IPS-20b (cell line): ENCODE results near the gene FAM240B.
A peak's percentile ranks its signal among the peaks of the same experiment; 100 is the strongest.

Source experiments
- H3K27ac ChIP-seq: one replicate; pipeline ENCODE4 v1.5.1; 2013; ENCODE audit warnings: low read length
- H3K27me3 ChIP-seq: 2 replicates; pipeline ENCODE4 v1.6.1; 2013; ENCODE audit warnings: mild to moderate bottlenecking, low read length, inconsistent platforms; ENCODE audit not compliant: insufficient read depth
- H3K36me3 ChIP-seq: 2 replicates; pipeline ENCODE4 v1.6.1; 2013; ENCODE audit warnings: low read depth, mild to moderate bottlenecking, inconsistent platforms, low read length, moderate library complexity; ENCODE audit not compliant: insufficient read depth
- H3K4me1 ChIP-seq: 2 replicates; pipeline ENCODE4 v1.6.1; 2013; ENCODE audit warnings: mild to moderate bottlenecking, control low read depth, inconsistent platforms, low read length, moderate library complexity; ENCODE audit not compliant: insufficient read depth
- H3K4me3 ChIP-seq: 2 replicates; pipeline ENCODE4 v1.5.1; 2013; ENCODE audit warnings: mild to moderate bottlenecking, low read length, inconsistent platforms
- H3K9ac ChIP-seq: 2 replicates; pipeline ENCODE4 v1.6.1; 2013; ENCODE audit warnings: low read depth, mild to moderate bottlenecking, inconsistent platforms, low read length, moderate library complexity
- H3K9me3 ChIP-seq: 2 replicates; pipeline ENCODE4 v1.6.1; 2013; ENCODE audit warnings: mild to moderate bottlenecking, low read depth, low read length, inconsistent platforms; ENCODE audit not compliant: insufficient read depth

Gene FAM240B

DNA sequence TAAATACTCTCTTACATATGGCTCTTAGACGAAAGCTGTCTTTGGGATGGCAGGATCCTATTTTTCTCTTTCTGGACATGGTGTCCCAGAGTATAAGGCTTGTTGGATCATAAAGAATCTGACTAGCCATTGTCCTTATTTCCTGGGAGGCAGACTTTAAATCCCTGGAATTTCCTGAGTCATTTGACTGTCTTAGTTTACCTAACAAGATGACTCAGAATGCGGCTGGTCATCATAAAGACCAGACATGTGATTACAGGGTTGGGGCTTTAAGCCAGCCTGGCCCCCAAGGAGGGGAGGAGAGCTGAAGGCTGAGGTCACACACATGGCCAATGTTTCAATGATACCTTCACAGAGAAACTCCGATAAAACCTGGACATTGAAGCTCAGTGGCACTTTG lies 37.2 kb downstream of the FAM240B start:
- no peak overlapping the region for H3K27ac ChIP-seq

DNA sequence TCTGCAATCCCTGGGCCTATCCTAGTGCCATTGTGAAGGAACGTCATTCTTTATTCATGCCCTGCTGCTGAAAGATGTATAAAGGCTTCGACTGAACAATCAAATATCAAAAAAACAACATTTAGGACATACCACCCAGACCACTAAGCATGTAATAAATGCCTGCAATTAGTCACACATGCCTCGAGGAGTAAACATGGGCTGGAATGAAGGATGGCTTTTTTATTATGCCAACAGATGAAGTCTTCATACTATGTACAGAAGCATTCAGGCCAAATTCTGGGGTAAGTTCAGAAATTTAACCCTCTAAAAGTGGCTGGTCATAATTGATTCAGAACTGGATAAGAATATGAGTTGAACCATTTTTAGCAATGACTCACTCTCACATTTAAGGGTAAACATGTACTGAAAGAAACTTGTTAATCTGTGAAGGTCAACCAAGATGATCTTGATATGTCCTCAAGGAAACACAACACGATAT lies 38.1 kb downstream of the FAM240B start:
- Histone ChIP-seq H3K4me3 (no peak overlapping the region), H3K9ac (no peak overlapping the region), H3K9me3 (no peaks in the 10 kb centered on the region), H3K27ac (no peak overlapping the region), H3K27me3 (no peaks in the 10 kb centered on the region), H3K36me3 (no peaks in the 10 kb centered on the region), H3K4me1 (peaks cover 28% of the 10 kb centered on the region)

More for the DNA sequence above, 37.2 kb downstream of the FAM240B start:
- H3K36me3 ChIP-seq, result no peaks in the 10 kb centered on the region
- H3K4me3 ChIP-seq, result no peak overlapping the region
- peaks cover 34% of the 10 kb centered on the region for H3K4me1 ChIP-seq
- H3K9me3 ChIP-seq, result no peaks in the 10 kb centered on the region
- no peak overlapping the region for H3K9ac ChIP-seq
- no peaks in the 10 kb centered on the region for H3K27me3 ChIP-seq

DNA sequence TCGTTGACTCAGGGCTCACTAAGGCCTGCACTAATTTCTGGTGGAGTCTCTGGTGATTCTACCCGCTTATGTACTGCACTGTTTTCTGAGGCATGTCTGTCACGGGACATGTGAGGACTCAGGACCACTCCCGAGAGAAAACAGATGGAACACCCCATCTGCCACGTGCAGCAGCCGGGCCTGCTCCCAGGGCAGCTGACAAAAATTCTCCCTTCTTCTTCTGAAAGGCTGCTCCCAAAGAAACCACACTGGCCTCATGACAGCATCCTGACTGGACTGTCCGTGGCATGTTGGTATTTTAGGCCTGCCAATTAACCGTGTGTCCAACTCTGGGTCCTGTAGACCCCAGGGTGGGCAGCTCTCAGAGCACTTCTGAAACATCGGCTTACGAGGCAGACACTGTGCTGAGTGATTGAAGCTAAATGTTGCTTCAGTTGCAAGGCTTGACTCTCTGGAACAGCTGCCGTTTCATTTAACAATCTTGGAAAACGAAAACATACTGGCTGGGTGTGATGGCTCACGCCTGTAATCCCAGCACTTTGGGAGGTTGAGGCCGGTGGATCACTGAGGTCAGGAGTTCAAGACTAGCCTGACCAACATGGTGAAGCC lies 39.0 kb downstream of the FAM240B start:
- Histone ChIP-seq H3K27me3 (no peaks in the 10 kb centered on the region), H3K27ac (no peak overlapping the region), H3K9ac (no peak overlapping the region), H3K9me3 (no peaks in the 10 kb centered on the region), H3K4me3 (no peak overlapping the region), H3K36me3 (no peaks in the 10 kb centered on the region), H3K4me1 (peaks cover 21% of the 10 kb centered on the region)

DNA sequence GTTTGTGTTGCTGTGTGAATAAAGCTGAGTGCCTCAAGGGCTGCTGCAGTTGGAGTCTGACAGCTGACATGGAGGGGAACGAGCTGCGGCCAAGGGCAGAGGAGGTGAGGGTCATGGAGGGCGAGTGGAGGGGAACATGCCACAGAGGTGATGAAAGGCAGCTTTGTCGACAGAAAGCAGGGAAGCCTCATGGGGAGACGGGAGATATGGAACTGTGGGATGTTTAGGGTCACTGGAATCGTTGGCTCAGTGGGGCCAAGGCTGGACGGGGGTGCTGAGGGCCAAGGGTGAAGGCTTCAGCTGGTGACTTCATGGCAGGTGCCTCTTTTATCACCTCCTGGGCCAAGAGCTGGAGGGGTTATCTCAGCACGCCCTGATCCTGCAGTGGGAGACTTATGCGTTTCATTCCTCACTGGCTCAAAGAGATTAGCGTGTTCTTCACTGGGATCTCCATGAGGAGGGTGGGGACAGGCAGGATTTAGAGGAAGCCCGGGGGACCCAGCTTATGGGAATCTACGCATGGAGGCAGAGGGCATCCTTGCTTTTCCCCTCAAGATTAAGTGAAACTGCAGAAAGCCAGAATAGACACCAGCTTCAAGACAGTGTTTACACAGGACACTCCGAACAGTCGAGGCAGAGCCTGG lies 42.2 kb downstream of the FAM240B start:
- H3K4me3 ChIP-seq, result no peak overlapping the region; the same call in 1 of the 2 replicates
- no peak overlapping the region for H3K9ac ChIP-seq
- no peak overlapping the region for H3K27ac ChIP-seq
- H3K27me3 ChIP-seq, result no peaks in the 10 kb centered on the region
- H3K4me1 ChIP-seq, result peaks cover 5% of the 10 kb centered on the region; the same call in 1 of the 2 replicates
- H3K36me3 ChIP-seq, result no peaks in the 10 kb centered on the region
- no peaks in the 10 kb centered on the region for H3K9me3 ChIP-seq

DNA sequence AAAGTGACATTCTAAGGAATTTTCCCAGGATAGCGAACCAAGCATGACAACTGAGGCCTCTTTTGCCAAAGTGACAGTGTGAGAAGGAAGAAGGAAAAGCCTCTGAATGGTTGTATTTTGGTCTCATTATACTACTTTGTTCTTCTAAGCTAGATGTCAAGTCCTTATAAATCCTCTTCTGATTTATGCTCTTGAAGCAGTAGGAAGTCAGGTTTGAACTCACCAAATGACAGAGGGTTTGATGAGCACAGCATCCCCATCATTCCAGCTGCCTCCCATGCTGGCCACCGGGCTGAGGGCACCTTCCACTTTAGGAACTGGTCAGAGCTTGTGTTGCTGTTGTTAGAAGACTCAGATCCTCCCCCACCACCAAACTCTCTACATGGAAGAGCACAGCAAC lies 44.1 kb downstream of the FAM240B start:
- Histone ChIP-seq H3K4me3 (no peak overlapping the region), H3K36me3 (no peaks in the 10 kb centered on the region), H3K27ac (no peak overlapping the region), H3K9ac (no peak overlapping the region), H3K9me3 (no peaks in the 10 kb centered on the region), H3K4me1 (peaks cover 12% of the 10 kb centered on the region; the same call in 1 of the 2 replicates), H3K27me3 (no peaks in the 10 kb centered on the region)

- Histone ChIP-seq H3K27me3 (no peaks in the 10 kb centered on the region), H3K36me3 (no peaks in the 10 kb centered on the region), H3K27ac (no peak overlapping the region), H3K9ac (no peak overlapping the region), H3K9me3 (no peaks in the 10 kb centered on the region), H3K4me3 (no peak overlapping the region), H3K4me1 (peaks cover 12% of the 10 kb centered on the region; the same call in 1 of the 2 replicates)
These were observed 44.7 kb downstream of the FAM240B start for GRCh38 chr9:38675211-38675610.

- Histone ChIP-seq H3K4me1 (peaks cover 12% of the 10 kb centered on the region; the same call in 1 of the 2 replicates), H3K36me3 (no peaks in the 10 kb centered on the region), H3K27ac (no peak overlapping the region), H3K4me3 (no peak overlapping the region), H3K9me3 (no peaks in the 10 kb centered on the region), H3K27me3 (no peaks in the 10 kb centered on the region), H3K9ac (peak overlapping the region; percentile 20; the same call in 1 of the 2 replicates)
These were observed 46.3 kb downstream of the FAM240B start for GRCh38 chr9:38673399-38674193.

GRCh38 chr9:38671748-38672147 lies 48.2 kb downstream of the FAM240B start:
- Histone ChIP-seq H3K27ac (peak overlapping the region; percentile 16), H3K9me3 (no peaks in the 10 kb centered on the region), H3K9ac (peak overlapping the region; percentile 18; the same call in 1 of the 2 replicates), H3K4me1 (peaks cover 12% of the 10 kb centered on the region; the same call in 1 of the 2 replicates), H3K27me3 (no peaks in the 10 kb centered on the region), H3K36me3 (no peaks in the 10 kb centered on the region), H3K4me3 (peak overlapping the region; percentile 37; the same call in 1 of the 2 replicates)

DNA sequence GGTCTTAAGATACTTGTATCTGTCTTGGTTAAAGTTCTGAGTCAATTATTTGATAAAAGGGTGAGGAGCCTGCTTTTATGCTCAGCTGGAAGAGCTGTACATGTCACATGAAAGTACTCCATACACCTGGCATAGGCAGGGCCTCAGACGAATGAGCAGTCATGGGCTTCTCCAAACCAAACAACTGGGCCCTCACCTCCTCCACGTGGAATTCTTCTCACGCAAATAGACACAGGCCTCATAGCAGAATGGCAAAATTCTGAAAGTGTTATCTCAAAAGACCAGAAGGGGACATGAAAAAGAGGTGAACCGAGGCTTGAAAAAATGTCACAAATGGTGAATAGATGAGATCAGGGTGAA lies 48.6 kb downstream of the FAM240B start:
- no peak overlapping the region for H3K9ac ChIP-seq
- H3K27me3 ChIP-seq, result no peaks in the 10 kb centered on the region
- H3K36me3 ChIP-seq, result no peaks in the 10 kb centered on the region
- peak overlapping the region; percentile 16 for H3K27ac ChIP-seq
- no peaks in the 10 kb centered on the region for H3K9me3 ChIP-seq
- H3K4me3 ChIP-seq, result no peak overlapping the region
- H3K4me1 ChIP-seq, result peaks cover 12% of the 10 kb centered on the region; the same call in 1 of the 2 replicates

GRCh38 chr9:38670542-38671371 lies 49.2 kb downstream of the FAM240B start:
- H3K36me3 ChIP-seq, result no peaks in the 10 kb centered on the region
- H3K4me3 ChIP-seq, result no peak overlapping the region
- H3K9me3 ChIP-seq, result no peaks in the 10 kb centered on the region
- no peak overlapping the region for H3K9ac ChIP-seq
- no peak overlapping the region for H3K27ac ChIP-seq
- peaks cover 12% of the 10 kb centered on the region; the same call in 1 of the 2 replicates for H3K4me1 ChIP-seq
- H3K27me3 ChIP-seq, result no peaks in the 10 kb centered on the region
